HepG2 (cell line): ENCODE data around the gene STK32B. TPM values are rescaled to one million over a fixed set of nuclear protein-coding genes. Genes with fewer than 3 reads are reported as not detected.
A peak's percentile ranks its signal among the peaks of the same experiment; 100 is the strongest.

Source experiments
- ATAC-seq: fragments of 200-7000 bp; cut with Tn5 transposase; 3 replicates; pipeline ENCODE4 v1.9.1; 2020; ENCODE audit warnings: mild to moderate bottlenecking, moderate library complexity
- BruUV-seq: library from RNA; stranded (reverse); fragments of 400-500 nt; replicated peaks from 2 replicates; lab custom pipeline; 2021; lab: Mats Ljungman, UMichigan
- CTCF ChIA-PET: fragments of 300-600 bp; formaldehyde crosslinking; extraction: SDS; loops from one replicate; lab custom pipeline; 2021; ENCODE audit warnings: low total read pairs, inconsistent platforms, low intra/inter-chr PET ratio; lab: Yijun Ruan, JAX
- POLR2A ChIA-PET: fragments of 350-600 bp; sonication (Branson Sonifier 250); formaldehyde crosslinking; loops from one replicate; lab custom pipeline; 2020; ENCODE audit warnings: antibody characterized with exemption, inconsistent platforms; lab: Yijun Ruan, JAX
- DNase-seq: peaks from one replicate; pipeline ENCODE4 v3.0.0-alpha.2; 2015; ENCODE audit warnings: low spot score
- FAIRE-seq: peaks from 3 replicates; lab custom pipeline; 2011; peaks lifted over from hg19 to GRCh38; lab: Jason Lieb, UNC
- H2AFZ ChIP-seq: one replicate; pipeline ENCODE4 v1.6.1; 2011; ENCODE audit warnings: low read length, inconsistent platforms
- H3K27ac ChIP-seq: fragments of 300-600 bp; 3 replicates; pipeline ENCODE4 v1.8.0; 2011; ENCODE audit warnings: mixed run types, mild to moderate bottlenecking, mixed read lengths, low read length, inconsistent platforms; ENCODE audit not compliant: insufficient read depth; ENCODE audit errors: extremely low read length
- H3K27me3 ChIP-seq, 2 experiments: fragments of 200-600 bp in 1 of 2; 2 replicates in 1 of 2; 3 replicates in 1 of 2; pipeline versions ENCODE4 v1.6.0 to v1.8.0; 2011; ENCODE audit warnings: low read length in 2 of 2, mild to moderate bottlenecking in 2 of 2, moderate library complexity in 2 of 2, inconsistent platforms in 1 of 2; ENCODE audit not compliant: insufficient read depth in 2 of 2, control insufficient read depth in 1 of 2
- H3K36me3 ChIP-seq, 2 experiments: fragments of 200-600 bp in 1 of 2; replicated peaks in 1 of 2; 2 replicates in 1 of 2; 3 replicates in 1 of 2; pipeline versions ENCODE4 v1.5.1 to v1.8.0; 2011; ENCODE audit warnings: low read length in 2 of 2, inconsistent platforms in 1 of 2; ENCODE audit not compliant: insufficient read depth in 2 of 2, control insufficient read depth in 1 of 2
- H3K4me1 ChIP-seq: 2 replicates; pipeline ENCODE4 v1.5.1; 2012; ENCODE audit warnings: low read length, inconsistent platforms; ENCODE audit not compliant: insufficient read depth
- H3K4me2 ChIP-seq: 2 replicates; pipeline ENCODE4 v1.6.0; 2011; ENCODE audit warnings: low read depth, low read length, inconsistent platforms
- H3K4me3 ChIP-seq, 3 experiments: fragments of 200-600 bp in 1 of 3; sonication (generic), shearing (Covaris generic) in 1 of 3; replicated peaks in 1 of 3; 2 replicates each; pipeline ENCODE4 v1.5.1; 2011 to 2016; ENCODE audit warnings: low read length in 3 of 3, inconsistent platforms in 2 of 3, low read depth in 2 of 3, mild to moderate bottlenecking in 2 of 3, control low read depth in 1 of 3, mixed read lengths in 1 of 3; ENCODE audit not compliant: insufficient read depth in 1 of 3
- H3K79me2 ChIP-seq: one replicate; pipeline ENCODE4 v1.6.1; 2011; ENCODE audit warnings: low read length, inconsistent platforms; ENCODE audit not compliant: insufficient read depth
- H3K9ac ChIP-seq: 2 replicates; pipeline ENCODE4 v1.6.0; 2011; ENCODE audit warnings: mild to moderate bottlenecking, low read depth, low read length, inconsistent platforms; ENCODE audit not compliant: insufficient read depth
- H3K9me3 ChIP-seq: 2 replicates; pipeline ENCODE4 v1.5.1; 2012; ENCODE audit warnings: mild to moderate bottlenecking, low read length
- H4K20me1 ChIP-seq: 2 replicates; pipeline ENCODE4 v1.6.0; 2011; ENCODE audit warnings: inconsistent platforms, mild to moderate bottlenecking, low read length, moderate library complexity; ENCODE audit not compliant: insufficient read depth
- CREB1 ChIP-seq, 2 experiments: fragments of 450-650 bp in 1 of 2; IDR thresholded peaks; 2 replicates each; pipeline ENCODE4 v1.6.1; 2016 to 2017; ENCODE audit warnings: control low read depth in 1 of 2, mild to moderate bottlenecking in 1 of 2, missing compliant biosample characterization in 1 of 2, missing genetic modification characterization in 1 of 2
- FOXC1 ChIP-seq: sonication (generic); formaldehyde crosslinking; IDR thresholded peaks from 2 replicates; pipeline ENCODE4 v1.8.0; 2022; ENCODE audit warnings: mild to moderate bottlenecking, missing genetic modification reagents, borderline replicate concordance
- GATAD1 ChIP-seq: IDR thresholded peaks from 2 replicates; pipeline ENCODE4 v1.6.1; 2016; ENCODE audit warnings: missing genetic modification reagents, missing compliant biosample characterization
- HIVEP1 ChIP-seq: sonication (generic); formaldehyde crosslinking; IDR thresholded peaks from 2 replicates; pipeline ENCODE4 v1.4.0; 2020; ENCODE audit warnings: mild to moderate bottlenecking, missing genetic modification reagents
- KDM4B ChIP-seq: sonication (generic); formaldehyde crosslinking; IDR thresholded peaks from 2 replicates; pipeline ENCODE4 v1.4.0; 2020; ENCODE audit warnings: missing genetic modification reagents
- KDM6A ChIP-seq: IDR thresholded peaks from 2 replicates; pipeline ENCODE4 v1.6.1; 2016; ENCODE audit warnings: low read depth
- KLF9 ChIP-seq: IDR thresholded peaks from 2 replicates; pipeline ENCODE4 v1.6.1; 2016; ENCODE audit warnings: low read depth
- MED13 ChIP-seq: sonication (generic); formaldehyde crosslinking; IDR thresholded peaks from 2 replicates; pipeline ENCODE4 v1.5.0; 2020; ENCODE audit warnings: missing genetic modification reagents
- TEAD2 ChIP-seq: sonication (generic); formaldehyde crosslinking; IDR thresholded peaks from 2 replicates; pipeline ENCODE4 v1.9.0; 2021; ENCODE audit warnings: missing genetic modification reagents
- XRCC5 ChIP-seq: fragments of 200-400 bp; formaldehyde crosslinking; optimal IDR thresholded peaks from 2 replicates; pipeline ENCODE3; 2017; ENCODE audit warnings: mild to moderate bottlenecking, low read length
- ZFYVE20 ChIP-seq: sonication (generic); formaldehyde crosslinking; IDR thresholded peaks from 2 replicates; pipeline ENCODE4 v1.8.0; 2023; ENCODE audit warnings: low read depth, mild to moderate bottlenecking, moderate library complexity, missing genetic modification reagents, borderline replicate concordance
- ZNF660 ChIP-seq: sonication (generic); formaldehyde crosslinking; IDR thresholded peaks from 2 replicates; pipeline ENCODE4 v1.5.1; 2020; ENCODE audit warnings: mild to moderate bottlenecking, low read depth, missing genetic modification reagents, borderline replicate concordance
- WGBS: methylation state at CpG from one replicate; pipeline ENCODE4 v1.1.6; 2017; ENCODE audit warnings: low lambda C conversion rate; 5-methylcytosine and 5-hydroxymethylcytosine counted together
- in situ Hi-C: cut with HindIII; loops from 2 replicates; pipeline ENCODE4 v1.10.0; 2017; ENCODE audit warnings: low pct_unique_long_range_greater_than_20kb; ENCODE audit not compliant: extremely low pct_ligation_motif_present
- intact Hi-C: fragments of 100-400 bp; cut with micrococcal nuclease; formaldehyde crosslinking; loops from one replicate; pipeline ENCODE4 v1.10.0; 2022; ENCODE audit not compliant: unreplicated experiment
- polyA plus RNA-seq, 8 experiments: library from polyadenylated mRNA; depleted of rRNA in 3 of 8; stranded (reverse) in 7 of 8; unstranded in 1 of 8; fragments of >200 nt; fragmentation: Illumina TruSeq in 4 of 8; extraction: Trizol in 4 of 8; gene quantifications; 2 replicates each; pipeline versions ENCODE4 v1.2.1 to v1.2.3, GENCODE V29; 2011 to 2016; ENCODE audit warnings: low read depth in 4 of 8, missing spikeins in 1 of 8, mixed read lengths in 1 of 8; ENCODE audit not compliant: insufficient read depth in 1 of 8
- total RNA-seq, 5 experiments: library from RNA; depleted of rRNA; stranded (reverse); fragments of >200 nt; fragmentation: Illumina TruSeq; extraction: Trizol; gene quantifications; 2 replicates each; pipeline ENCODE4 v1.2.3, GENCODE V29; 2016; ENCODE audit warnings: low read depth in 1 of 5
- TF ChIP-seq, protein P1 (sequence below): sonication (generic); formaldehyde crosslinking; IDR thresholded peaks from 2 replicates; pipeline ENCODE4 v1.5.1; 2020; ENCODE audit warnings: missing genetic modification reagents, mild to moderate bottlenecking, borderline replicate concordance

The STK32B gene
- total and polyA plus RNA-seq, 2 of the 13 experiments (the other 11 are each of a cell fraction or from before 2014, with no cell fraction given) = not detected

GRCh38 chr4:5028480-5028879, 22.8 kb upstream of the STK32B start:
- BruUV-seq = no TSS peak
- peaks cover 0 to 26% of the 10 kb centered on the region in 2 experiments; a peak in 3 of 5 replicates for H3K27me3 ChIP-seq
- no peak for ATAC-seq

DNA sequence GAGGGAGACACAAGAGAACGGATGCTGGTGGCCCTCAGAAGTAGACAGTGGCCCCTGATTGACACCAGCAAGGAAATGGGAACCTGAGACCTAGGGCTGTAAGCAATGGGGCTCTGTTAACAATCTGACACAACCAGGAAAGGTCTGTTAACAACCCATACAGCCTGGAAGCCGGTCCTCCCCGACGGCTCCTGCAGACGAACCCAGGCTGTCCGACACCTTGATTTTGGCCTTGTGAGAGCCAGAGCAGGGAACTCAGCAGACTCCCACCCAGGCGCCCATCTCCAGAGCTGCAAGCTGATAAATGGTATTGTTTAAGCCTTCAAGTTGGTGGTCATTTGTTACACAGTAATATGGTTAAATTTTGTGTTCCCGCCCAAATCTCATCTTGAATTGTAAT, 21.8 kb upstream of the STK32B start:
- DNase-seq (no peak), ATAC-seq (no peak), FAIRE-seq (no peak)
- Histone ChIP-seq H3K4me3 (no peak overlapping the region), H3K4me2 (no peak overlapping the region), H3K79me2 (no peaks in the 10 kb centered on the region), H3K27me3 (peaks cover 0 to 27% of the 10 kb centered on the region in 2 experiments; a peak in 3 of 5 replicates), H3K4me1 (no peaks in the 10 kb centered on the region), H3K36me3 (no peaks in the 10 kb centered on the region), H3K27ac (no peak overlapping the region), H3K9me3 (no peaks in the 10 kb centered on the region), H3K9ac (no peak overlapping the region), H2AFZ (no peak overlapping the region), H4K20me1 (no peaks in the 10 kb centered on the region)
- intact Hi-C loops = no loop called here
- ChIA-PET CTCF (no interaction called here), POLR2A (no interaction called here)
- TF ChIP-seq GATAD1 (no peak), KDM6A (no peak), ZFYVE20 (CRISPR knock-in tag) (no peak), ZNF660 (CRISPR knock-in tag) (no peak), KLF9 (no peak), TEAD2 (CRISPR knock-in tag) (no peak), HIVEP1 (no peak), MED13 (no peak), KDM4B (CRISPR knock-in tag) (no peak), FOXC1 (CRISPR knock-in tag) (no peak)
- TF ChIP-seq, protein P1, sequence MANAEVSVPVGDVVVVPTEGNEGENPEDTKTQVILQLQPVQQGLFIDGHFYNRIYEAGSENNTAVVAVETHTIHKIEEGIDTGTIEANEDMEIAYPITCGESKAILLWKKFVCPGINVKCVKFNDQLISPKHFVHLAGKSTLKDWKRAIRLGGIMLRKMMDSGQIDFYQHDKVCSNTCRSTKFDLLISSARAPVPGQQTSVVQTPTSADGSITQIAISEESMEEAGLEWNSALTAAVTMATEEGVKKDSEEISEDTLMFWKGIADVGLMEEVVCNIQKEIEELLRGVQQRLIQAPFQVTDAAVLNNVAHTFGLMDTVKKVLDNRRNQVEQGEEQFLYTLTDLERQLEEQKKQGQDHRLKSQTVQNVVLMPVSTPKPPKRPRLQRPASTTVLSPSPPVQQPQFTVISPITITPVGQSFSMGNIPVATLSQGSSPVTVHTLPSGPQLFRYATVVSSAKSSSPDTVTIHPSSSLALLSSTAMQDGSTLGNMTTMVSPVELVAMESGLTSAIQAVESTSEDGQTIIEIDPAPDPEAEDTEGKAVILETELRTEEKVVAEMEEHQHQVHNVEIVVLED (CRISPR knock-in tag) = no peak
- BruUV-seq = no TSS peak
- in situ Hi-C loops = no loop called here
- 30% methylated on average over 8 of the region's 8 CpGs for WGBS

More at GRCh38 chr4:5028480-5028879, 22.8 kb upstream of the STK32B start:
- no peak for TF ChIP-seq XRCC5
- 0 out of 2 replicates have a peak, but pooled peaks have one; percentile 11 for TF ChIP-seq CREB1 (IDR thresholded peaks at IDR 0.05)
- no peak for TF ChIP-seq CREB1 (CRISPR knock-in tag; IDR thresholded peaks at IDR 0.05)
- 0% methylated on average over 2 of the region's 2 CpGs for WGBS
- Histone ChIP-seq H3K36me3 (no peaks in the 10 kb centered on the region), H3K4me2 (no peak overlapping the region), H3K4me3 (no peak overlapping the region), H3K27ac (no peak overlapping the region), H3K9ac (no peak overlapping the region), H3K79me2 (no peaks in the 10 kb centered on the region), H2AFZ (no peak overlapping the region), H4K20me1 (no peaks in the 10 kb centered on the region), H3K9me3 (no peaks in the 10 kb centered on the region), H3K4me1 (no peaks in the 10 kb centered on the region)
- in situ Hi-C loops (no loop called here), intact Hi-C loops (no loop called here)
- POLR2A ChIA-PET = no interaction called here
- no peak for FAIRE-seq
- CTCF ChIA-PET = no interaction called here
- no peak for DNase-seq
